CD1c-positive myeloid dendritic cell (primary cell): ENCODE data around the gene CCDC13.

Source experiments
- DNase-seq: peaks from one replicate; pipeline ENCODE4 v3.0.0-alpha.2; 2016; ENCODE audit errors: extremely low spot score

The CCDC13 gene

DNA sequence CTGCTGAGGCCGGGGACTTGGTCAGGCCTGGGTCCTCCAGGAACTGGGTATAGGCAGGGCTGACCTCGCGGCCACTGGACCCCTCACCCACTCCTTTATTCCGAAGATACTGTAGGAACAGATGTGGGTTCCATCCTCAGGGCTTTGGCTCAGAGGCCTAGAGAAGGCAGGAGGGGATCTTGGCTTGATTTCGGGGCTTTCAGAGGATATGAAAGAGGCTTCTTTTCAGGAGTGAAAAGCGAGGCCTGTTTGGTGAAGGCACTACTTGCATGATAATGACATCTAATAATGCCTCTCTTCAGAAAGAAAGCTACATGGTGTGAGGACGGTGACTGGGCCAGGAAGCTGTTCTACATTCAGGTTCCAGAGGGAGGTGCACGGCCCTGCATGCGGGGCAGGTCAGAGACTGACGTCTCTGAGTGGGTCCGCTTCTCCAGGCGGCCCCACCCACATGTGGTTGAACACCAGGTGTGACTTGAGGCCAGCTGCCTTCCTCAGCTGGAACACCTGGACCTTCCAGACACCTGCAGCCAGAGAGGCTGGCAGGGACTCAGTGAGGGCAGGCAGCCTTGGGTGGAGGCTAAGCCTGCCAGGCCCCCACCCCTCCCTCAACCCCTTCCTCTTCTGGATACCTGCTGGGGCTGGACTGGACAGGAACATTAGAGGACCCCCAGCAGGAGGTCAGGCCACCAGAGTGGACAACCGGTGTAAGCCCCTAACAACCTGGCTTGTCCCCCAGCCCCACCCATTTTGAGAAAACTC, 39.4 kb downstream of the CCDC13 start:
- no peak for DNase-seq

DNA sequence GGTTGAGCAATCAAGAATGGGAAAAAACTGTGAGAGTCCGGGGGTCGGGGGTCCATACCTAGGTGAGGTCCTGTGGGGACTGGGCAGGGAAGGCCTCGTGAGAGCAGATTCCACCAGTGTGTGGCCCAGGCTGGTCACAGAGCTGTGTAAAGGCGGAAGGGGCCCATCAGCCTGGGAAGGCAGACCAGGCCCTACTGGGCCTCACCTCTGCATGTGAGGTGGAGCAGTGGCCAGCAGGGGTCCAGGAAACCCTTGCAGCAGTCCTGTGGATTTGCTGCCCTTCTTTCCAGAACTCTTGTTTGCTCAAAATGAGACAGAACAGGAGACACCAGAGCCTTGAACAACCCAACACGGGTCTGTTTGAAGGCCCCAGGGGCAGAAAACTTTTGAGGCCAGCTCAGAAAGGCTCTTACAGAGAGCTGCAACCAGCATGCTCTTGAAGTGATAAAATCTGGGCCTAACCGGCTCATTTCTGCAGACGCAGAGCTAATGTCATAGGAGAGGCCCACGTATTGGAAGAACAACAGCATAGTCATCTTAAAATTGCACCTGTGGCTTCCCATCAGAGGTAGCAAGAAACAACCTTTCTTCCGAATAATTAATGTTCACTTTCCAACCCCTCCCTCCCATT, 40.1 kb downstream of the CCDC13 start:
- no peak for DNase-seq

DNA sequence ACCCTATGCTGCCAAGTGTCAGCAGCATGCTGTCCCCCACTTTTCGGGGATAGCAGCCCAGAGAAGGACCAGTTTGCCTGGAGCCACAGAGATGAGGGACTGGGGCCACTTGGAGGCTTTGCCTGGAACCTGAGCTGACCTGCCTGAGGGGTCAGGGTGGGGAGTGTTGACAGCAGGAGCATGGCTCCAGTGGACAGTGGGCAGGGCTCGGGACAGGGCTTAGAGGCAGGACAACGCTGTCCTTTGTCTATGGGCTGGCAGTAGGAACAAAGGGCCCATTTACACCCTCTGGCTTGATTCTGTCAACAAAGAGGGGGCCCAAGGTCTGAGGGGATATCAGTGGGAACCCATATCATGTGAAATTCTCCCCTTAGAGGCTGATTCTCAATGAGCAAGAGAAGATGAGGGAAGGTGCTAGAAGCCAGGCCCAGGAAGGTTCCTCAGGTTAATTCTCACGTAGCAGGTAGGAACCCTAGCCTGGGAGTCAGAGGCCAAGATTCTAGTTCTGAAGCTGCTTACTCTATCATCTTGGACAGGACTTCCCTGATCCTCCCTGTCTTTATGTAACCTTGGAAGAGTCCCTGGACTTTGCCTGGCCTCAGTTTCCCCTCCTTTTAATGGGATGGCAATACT, 40.7 kb downstream of the CCDC13 start:
- DNase-seq = no peak

DNA sequence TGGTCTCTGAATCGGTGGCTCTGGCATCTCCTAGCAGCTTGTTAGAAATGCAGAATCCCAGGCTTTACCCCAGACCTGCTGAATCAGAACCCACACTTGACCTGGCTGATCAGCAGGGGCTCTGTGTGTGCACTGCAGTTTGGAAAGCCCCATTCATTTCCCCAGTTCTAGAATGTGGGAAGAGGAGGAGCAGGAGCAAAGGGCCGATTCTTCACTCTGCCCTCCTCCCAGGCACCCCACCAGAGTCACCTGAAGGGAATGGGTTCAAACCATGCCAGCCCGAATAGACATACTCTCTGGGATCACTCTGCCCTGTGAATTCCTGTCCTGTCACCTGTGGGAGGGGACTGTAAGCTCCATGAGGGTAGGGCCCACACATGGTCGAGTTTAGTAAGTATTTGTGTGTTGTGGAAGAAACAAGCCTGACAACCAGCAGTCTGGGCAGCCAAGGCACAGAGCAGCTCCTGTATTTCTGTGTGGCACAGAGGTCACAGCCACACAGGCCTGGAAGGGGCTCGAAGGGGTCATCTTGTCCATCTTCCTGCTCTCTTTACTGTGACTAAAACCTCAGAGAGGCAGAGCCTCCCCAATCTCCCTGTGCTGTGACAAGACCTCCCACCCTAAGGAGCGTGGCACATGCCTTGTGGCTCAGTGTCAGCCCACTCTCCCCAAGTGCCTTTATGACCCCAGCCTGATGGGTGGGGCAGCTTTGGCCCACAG, 41.4 kb downstream of the CCDC13 start:
- DNase-seq = no peak

DNA sequence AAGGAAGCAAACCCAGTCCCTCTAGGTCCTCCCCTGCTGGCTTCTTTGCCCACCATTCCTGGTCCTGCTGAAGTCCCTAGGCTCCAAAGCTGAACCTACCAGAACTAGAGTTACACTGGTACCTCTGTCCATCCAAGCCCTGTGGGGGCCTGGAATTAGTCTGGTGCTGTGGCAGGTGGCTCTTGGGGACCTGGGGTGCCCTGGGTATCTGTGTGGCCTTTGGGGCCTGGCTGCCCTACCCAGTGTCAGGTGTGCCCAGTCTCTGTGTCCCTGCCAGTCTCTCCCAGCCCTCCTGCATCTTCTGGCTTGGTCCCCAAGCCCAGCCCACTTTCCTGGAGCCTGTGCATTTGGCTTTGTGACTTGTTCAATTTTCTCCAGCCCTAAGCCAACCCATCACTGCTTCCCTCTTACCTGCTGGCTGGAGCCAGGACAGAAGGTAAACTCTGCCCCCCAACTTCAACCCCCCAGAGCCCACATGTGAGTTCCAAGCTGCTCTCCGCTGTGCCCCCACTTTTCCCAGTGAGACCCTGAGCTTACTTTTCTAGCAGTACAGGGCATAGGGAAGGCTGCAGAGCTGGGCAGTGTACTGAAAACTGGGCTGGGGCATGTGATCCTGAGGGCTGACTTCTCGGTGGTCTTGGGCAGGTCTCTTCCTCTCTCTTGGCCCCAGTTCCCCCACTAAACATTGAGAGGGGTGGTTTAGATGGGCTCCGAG, 42.2 kb downstream of the CCDC13 start:
- no peak for DNase-seq

DNA sequence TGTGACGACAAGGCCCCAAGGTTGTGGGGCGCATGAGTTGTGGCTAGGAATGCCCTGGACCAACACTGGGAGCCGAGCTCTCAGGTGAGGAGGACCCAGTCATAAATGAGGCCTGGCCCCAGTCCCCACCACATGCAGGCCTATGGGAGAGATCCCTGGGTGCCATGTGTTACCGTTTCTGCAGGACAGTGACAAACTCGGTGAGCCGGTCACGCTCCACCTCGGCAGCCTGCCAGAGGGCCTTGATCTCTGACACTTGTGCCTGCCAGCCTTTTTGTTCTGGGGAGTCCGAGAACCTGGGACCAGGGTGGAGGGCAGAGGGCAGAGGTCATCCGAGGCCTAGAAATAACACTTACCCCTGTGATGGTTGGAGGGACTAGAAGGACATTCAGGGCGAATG, 42.8 kb downstream of the CCDC13 start:
- DNase-seq = no peak

DNA sequence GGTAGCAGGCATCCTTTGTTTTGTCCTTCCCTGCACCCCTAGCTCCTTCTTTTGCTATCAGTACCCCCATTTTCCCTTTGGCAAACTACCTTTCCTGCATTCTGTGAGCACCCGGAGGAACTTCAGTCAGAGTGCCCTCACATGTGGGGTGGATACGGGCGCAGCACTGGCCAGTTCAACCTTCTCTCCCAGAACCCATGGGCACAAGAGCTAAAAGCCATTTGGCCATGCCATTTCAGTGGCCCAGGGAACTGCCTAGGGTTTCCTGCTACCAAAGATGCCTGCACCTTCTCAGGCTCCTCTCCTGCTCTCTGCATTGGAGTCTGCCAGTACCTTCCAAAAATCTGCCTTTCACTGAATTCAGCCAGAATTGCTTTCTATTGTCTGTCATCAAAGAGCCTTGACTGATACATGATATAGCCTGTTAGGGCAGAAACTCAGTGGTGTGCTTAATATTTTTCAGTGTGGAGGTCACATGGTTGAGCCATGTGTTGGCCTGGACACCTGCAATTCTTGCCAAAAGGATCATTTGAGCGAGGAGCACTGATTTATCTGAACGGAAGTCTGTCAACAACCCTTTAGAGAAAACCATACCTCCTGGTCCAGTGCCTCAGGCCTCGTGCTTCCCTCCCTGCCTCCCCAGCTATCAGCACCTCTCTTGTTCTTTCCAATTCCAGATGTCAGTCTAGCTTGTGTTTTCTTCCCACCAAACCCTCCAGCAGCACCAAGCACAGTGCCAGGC, 43.5 kb downstream of the CCDC13 start:
- no peak for DNase-seq

DNA sequence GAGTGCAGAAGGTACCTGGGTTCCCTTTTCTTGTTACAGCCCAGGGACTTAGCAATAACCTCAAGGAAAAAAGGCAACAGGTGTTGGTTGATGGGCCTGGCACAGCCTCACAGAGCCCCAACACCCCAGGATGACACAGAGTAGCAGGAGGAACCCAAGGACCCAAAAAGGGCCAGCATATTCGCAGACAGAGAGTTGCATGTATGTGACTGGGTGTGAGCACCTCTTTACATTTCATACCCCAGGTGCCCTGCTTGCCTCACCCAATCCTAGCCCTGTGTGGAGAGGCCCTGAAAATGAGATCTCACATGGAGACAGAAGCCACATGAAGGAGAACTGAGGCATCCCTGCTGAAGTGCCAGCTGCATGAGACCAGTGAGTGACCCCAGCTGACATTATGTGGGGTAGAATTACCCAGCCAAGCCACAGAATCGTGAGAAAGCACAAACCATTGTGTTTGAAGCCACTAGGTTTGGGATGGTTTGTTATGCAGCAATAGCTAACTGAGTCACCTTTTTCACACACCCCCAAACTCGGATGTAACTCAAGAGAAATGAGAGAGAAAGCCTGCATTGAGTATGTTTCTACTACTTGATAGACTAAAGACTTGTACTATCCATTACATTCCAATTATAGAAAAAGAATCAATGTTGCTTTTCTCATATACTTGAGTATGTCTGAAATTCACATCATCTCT, 44.2 kb downstream of the CCDC13 start:
- DNase-seq = no peak

DNA sequence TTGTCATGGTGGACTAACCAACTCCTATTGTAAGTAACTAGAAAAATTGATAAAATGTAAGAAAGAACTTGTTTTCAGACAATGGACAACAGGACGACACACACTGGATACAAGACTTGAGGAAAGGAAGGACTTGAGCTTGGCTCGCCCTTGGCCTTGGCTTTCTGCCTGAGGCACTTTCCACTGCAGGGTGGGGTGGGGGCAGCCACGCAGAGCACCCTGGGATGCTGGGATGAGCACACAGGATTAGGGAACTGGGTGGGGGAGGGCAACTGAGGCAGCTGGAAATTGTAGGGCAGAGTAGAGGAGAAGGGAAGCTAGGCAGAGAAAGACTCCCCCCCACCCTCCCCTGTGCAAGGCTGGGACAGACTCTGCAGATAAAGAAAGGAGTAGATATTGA, 45.0 kb downstream of the CCDC13 start:
- no peak for DNase-seq

DNA sequence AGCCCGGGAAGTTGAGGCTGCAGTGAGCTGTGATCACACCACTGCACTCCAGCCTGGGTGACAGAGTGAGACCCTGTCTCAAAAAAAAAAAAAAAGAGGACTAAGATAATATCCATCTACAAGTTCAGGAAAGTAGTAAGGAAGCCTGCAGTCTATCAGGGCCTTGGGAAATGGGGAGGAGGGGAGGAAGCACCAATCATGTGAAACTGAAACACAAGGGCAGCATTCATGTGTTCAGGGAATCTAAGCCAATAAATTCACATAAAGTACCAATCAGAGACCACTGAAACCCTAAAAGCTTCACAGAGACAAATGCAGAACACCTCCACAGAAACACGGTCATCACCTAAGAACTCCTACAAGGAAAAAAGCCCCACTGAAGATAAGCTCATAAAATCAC, 47.6 kb downstream of the CCDC13 start:
- no peak for DNase-seq

DNA sequence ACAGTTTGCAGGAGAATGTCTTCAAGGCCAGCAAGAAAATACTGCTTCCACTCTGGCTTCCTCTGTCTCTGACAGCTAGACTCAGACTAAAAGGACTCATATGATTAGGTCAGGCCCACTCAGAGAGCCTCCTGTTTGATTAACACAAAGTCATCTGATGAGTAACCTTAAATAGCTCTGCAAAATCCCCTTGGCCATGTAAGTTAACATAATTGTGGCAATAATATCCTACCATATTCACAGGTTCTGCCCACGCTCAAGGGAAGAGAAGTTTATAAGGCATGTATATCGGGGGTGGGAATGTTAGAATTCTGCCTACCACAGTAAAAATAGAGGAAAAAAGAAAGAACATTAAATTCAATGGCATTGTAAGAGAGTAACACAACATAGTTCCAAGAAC, 49.8 kb downstream of the CCDC13 start:
- DNase-seq = no peak
